22Rv1 (cell line): Measurements from ENCODE around the gene SEH1L.

Experiments
- ZFX ChIP-seq: fragments of 450-650 bp; IDR thresholded peaks from 2 replicates; pipeline ENCODE4 v1.6.1; 2017; ENCODE audit warnings: antibody characterized with exemption, borderline replicate concordance
- TF ChIP-seq, protein P1 (sequence below): fragments of 450-650 bp; IDR thresholded peaks from 2 replicates; pipeline ENCODE4 v1.5.1; 2017; ENCODE audit warnings: mild to moderate bottlenecking

DNA sequence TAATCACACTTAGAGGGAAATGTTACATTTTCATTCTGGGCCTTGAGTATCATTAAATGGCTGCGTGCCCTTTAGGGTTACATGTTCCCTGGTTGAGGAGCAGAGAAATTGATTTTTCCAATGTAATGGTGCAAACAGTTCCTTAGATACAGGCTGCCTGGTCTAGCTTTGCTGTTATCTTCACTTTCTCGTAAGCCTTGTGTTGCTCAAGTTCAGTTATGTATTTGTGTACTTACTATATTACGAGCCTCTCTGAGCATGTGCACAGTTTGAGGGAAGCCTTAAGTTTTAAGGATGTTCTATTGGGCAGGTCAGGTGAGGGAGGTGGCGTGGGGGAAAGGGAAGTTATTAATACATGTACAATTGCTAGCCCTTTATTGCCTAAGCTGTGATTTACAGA lies 67.0 kb downstream of the SEH1L start:
- TF ChIP-seq, protein P1, sequence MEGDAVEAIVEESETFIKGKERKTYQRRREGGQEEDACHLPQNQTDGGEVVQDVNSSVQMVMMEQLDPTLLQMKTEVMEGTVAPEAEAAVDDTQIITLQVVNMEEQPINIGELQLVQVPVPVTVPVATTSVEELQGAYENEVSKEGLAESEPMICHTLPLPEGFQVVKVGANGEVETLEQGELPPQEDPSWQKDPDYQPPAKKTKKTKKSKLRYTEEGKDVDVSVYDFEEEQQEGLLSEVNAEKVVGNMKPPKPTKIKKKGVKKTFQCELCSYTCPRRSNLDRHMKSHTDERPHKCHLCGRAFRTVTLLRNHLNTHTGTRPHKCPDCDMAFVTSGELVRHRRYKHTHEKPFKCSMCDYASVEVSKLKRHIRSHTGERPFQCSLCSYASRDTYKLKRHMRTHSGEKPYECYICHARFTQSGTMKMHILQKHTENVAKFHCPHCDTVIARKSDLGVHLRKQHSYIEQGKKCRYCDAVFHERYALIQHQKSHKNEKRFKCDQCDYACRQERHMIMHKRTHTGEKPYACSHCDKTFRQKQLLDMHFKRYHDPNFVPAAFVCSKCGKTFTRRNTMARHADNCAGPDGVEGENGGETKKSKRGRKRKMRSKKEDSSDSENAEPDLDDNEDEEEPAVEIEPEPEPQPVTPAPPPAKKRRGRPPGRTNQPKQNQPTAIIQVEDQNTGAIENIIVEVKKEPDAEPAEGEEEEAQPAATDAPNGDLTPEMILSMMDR = no peak
- no peak for TF ChIP-seq ZFX
